ENCODE data around the gene SGPL1.

SGPL1 gene

GRCh38 chr10:70781461-70782051 lies 34.2 kb upstream of the SGPL1 start:
- no peak for DNase-seq

DNA sequence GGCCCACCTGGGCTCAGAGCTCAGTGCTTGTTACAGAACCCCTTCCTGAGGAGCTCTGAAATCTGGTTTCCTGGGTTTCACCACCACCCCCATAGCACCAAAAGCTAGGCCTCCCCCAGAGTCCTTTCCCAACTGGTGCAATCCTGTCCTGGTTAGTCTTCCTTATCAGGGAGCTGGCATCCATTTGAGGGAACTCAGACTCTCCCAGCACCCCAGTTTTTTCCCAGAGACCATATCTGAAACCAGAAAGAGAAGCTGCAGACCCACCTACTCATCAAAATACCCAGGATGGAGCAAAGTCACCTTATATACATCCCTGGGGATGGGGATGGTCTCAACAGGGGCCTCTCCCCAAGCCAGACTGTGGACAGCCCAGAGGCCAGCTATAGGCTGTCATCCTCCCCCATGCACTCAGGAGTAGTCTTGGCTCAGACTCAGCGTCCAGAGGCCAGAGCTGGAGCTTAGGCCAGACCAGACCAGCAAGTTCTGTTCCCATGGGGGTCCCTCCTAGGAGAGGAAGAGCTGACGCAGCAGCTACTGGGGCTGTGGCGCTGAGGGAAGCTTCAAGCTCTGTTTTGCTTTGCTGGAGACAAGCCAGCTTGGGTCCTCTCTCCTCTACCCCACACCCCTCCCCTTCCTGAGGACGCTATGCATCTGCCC lies 33.5 kb upstream of the SGPL1 start:
- no peak for DNase-seq

DNA sequence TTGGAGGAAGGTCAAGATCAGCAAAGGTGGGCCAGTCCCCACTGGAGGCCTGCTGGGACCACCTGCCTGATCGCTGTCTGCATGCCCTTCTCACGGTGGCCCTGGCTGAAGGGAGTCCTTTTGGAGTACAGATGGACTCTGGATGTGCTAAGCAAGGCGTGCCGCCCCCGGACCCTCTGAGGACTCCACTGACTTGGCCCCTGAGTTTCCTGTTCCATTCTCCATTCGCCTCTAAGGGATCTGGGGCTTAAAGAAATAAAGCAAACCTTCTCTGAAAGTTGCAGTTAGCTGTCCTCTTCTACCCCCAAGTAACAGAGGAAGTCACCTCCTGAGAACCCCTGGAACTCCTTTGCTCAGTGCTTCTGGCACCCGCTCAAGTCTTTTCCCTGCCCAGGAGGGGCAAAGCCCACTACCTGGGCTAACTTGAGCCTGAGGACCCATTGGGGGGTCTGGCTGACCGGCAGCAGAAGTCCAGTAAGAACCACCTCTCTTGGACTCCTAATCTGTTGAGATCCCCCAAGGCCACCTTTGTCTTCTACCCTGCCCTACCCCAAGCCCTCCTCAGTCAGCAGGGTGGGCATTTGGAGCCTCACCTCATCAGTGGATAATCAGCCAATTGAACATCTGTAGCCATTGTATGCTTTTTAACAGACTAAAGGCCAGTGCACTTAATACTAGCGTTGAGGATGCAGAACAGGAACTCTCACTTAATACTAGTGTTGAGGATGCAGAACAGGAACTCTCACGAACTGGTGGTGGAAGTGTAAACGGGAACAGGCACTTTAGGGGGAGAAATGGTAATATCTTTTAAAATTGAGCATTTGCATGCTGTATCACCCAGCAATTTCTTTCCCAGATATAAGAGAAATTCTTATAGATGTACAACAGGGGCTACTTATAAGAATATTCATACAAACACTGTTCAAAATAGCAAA lies 32.7 kb upstream of the SGPL1 start:
- no peak for DNase-seq

GRCh38 chr10:70784016-70784415 lies 31.7 kb upstream of the SGPL1 start:
- DNase-seq = no peak

DNA sequence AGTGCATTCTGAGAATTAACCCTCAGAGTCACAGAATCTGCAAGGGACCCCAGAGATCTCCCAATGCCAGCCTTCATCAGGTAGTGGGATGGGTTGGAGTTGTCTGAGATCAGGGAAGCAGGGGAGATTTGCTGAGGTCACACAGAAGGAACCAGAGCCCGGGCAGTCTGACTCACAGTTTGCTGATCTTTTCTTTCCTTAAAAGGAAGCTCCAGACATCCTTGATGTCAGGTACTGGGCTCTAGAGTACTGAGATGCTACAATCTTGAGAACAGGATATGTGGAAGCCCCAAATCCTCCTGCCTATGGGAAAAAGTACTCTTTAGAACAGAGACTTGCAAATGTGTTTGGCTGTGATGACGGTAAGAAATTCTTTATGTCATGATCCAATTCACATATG lies 31.3 kb upstream of the SGPL1 start:
- no peak for DNase-seq

- no peak for DNase-seq
These were observed 30.6 kb upstream of the SGPL1 start, which contains the start of gene TBATA for GRCh38 chr10:70785190-70785589. TSS of gene TBATA (minus strand) at chr10:70785377. CDS start at chr10:70783379, 1,998 bp downstream.

- no peak for DNase-seq
These were observed 28.8 kb upstream of the SGPL1 start for GRCh38 chr10:70786799-70787415.

DNA sequence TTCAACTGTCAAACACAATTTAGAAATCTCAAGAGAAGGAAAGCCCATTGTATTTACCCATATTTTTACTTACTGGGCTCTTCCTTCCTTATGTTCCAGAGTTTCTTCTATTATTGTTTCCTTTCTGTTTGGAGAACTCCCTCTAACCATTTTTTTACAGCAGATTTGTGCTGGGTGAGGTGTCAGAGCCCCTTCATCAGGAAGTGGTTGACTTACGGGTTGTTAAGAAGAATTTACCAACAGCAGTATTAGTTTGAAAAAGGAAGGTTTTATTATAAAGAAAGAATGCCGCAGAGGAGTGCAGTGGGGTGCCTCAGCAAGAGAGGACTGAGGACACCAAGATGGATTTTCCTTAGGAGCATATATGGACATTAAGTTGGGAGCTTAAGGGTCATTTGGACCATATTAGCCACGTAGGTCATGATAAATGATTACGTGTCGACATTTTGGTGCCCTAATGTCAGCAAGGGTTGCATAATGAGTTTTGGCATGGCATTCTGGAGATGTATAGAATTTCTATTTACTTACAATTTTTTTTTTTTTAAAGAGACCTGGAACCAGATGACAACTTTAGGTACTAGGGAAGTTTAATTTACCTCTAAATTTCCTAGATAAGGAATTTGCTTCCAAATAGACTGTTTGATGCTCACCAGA lies 24.2 kb upstream of the SGPL1 start:
- no peak for DNase-seq

GRCh38 chr10:70795613-70796012 lies 20.1 kb upstream of the SGPL1 start:
- DNase-seq = no peak

GRCh38 chr10:70797840-70798239 lies 17.9 kb upstream of the SGPL1 start:
- DNase-seq = no peak

GRCh38 chr10:70799124-70799523 lies 16.6 kb upstream of the SGPL1 start:
- DNase-seq = no peak

GRCh38 chr10:70801854-70802253 lies 13.9 kb upstream of the SGPL1 start:
- DNase-seq = no peak

- DNase-seq = no peak
These were observed 11.8 kb upstream of the SGPL1 start for GRCh38 chr10:70803775-70804420.

GRCh38 chr10:70804421-70804808 lies 11.3 kb upstream of the SGPL1 start:
- no peak for DNase-seq

GRCh38 chr10:70805619-70806215 lies 10.0 kb upstream of the SGPL1 start:
- no peak for DNase-seq

GRCh38 chr10:70806841-70807240 lies 8.9 kb upstream of the SGPL1 start:
- DNase-seq = no peak

- no peak for DNase-seq
These were observed 8.2 kb upstream of the SGPL1 start for GRCh38 chr10:70807556-70807955.

- DNase-seq = no peak
These were observed 6.6 kb upstream of the SGPL1 start for GRCh38 chr10:70809011-70809611.

- no peak for DNase-seq
These were observed 6.0 kb upstream of the SGPL1 start for GRCh38 chr10:70809726-70810125.

DNA sequence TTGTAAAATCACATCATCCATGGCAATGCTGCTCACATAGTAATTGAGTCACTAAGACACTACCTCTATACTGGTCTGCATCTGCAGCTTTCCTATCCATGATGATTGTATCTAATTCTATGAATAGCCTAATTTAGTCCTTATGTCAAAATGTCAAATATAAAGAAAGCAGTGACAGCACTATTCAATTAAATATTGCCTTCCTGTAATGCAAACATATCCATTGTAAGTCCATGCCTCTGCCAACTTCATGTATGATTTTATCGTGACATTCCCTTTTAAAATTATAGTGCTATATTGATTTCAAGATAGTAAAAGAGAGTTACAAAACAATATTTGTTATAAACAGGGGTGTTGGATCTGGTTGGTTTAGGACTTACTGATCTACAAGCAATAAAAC lies 4.8 kb upstream of the SGPL1 start:
- no peak for DNase-seq

- no peak for DNase-seq
These were observed 3.9 kb upstream of the SGPL1 start for GRCh38 chr10:70811881-70812280.
